ENCODE measurements around the gene NADK2. TPM values are rescaled to one million over a fixed set of nuclear protein-coding genes. Genes with fewer than 3 reads are reported as not detected.

Gene NADK2
- total and polyA plus RNA-seq, 9 of the 15 experiments (the other 6 are each of a cell fraction or from before 2014, with no cell fraction given) = 10.6 to 41.0 (median 24.0) TPM

DNA sequence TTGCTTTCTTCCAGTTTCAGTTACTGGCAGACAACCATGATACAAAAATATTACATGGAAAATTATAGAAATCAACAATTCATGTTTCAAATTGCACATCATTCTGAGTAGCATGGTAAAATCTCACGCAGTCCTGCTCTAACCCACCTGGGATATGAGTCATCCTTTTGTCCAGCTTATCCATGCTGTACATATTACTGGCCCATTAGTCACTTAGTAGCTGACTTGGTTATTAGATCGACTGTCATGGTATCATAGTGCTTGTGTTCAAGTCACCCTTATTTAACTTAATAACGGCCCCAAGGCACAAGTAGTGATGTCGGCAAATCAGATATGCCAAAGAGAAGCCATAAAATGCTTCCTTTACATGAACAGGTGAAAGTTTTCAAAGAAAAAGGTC lies 41.2 kb downstream of the NADK2 start (continued):
- TF ChIP-seq NR2C2 (CRISPR knock-in tag; IDR thresholded peaks at IDR 0.05) (no peak), NR2C2 (tag; IDR thresholded peaks at IDR 0.05) (no peak), NCOA1 (IDR thresholded peaks at IDR 0.05; ENCODE audit: low read depth) (no peak), ZFX (CRISPR knock-in tag; IDR thresholded peaks at IDR 0.05) (no peak), NR2F6 (CRISPR knock-in tag; IDR thresholded peaks at IDR 0.05) (no peak), CBFA2T3 (IDR thresholded peaks at IDR 0.05) (peak; percentile 39; the same call in 1 of the 2 replicates), DIDO1 (tag; IDR thresholded peaks at IDR 0.05; ENCODE audit: low read depth) (no peak), EWSR1 (IDR thresholded peaks at IDR 0.05; ENCODE audit: borderline replicate concordance, low read depth, partially characterized antibody) (no peak), FOSL1 (tag; conservative IDR thresholded peaks at IDR 0.05) (peak; percentile 47), MAFF (IDR thresholded peaks at IDR 0.05; ENCODE audit: low read length) (no peak), ZNF408 (CRISPR knock-in tag; IDR thresholded peaks at IDR 0.05; ENCODE audit: low read depth) (no peak), PTBP1 (IDR thresholded peaks at IDR 0.05; ENCODE audit: low read depth, low read length) (no peak), GTF2F1 (IDR thresholded peaks at IDR 0.05; ENCODE audit: low read depth, low read length) (no peak), CCAR2 (IDR thresholded peaks at IDR 0.05; ENCODE audit: low read depth, low read length) (no peak), ESRRA (IDR thresholded peaks at IDR 0.05; ENCODE audit: borderline replicate concordance, low read depth) (no peak)
- TF ChIP-seq, protein P1, sequence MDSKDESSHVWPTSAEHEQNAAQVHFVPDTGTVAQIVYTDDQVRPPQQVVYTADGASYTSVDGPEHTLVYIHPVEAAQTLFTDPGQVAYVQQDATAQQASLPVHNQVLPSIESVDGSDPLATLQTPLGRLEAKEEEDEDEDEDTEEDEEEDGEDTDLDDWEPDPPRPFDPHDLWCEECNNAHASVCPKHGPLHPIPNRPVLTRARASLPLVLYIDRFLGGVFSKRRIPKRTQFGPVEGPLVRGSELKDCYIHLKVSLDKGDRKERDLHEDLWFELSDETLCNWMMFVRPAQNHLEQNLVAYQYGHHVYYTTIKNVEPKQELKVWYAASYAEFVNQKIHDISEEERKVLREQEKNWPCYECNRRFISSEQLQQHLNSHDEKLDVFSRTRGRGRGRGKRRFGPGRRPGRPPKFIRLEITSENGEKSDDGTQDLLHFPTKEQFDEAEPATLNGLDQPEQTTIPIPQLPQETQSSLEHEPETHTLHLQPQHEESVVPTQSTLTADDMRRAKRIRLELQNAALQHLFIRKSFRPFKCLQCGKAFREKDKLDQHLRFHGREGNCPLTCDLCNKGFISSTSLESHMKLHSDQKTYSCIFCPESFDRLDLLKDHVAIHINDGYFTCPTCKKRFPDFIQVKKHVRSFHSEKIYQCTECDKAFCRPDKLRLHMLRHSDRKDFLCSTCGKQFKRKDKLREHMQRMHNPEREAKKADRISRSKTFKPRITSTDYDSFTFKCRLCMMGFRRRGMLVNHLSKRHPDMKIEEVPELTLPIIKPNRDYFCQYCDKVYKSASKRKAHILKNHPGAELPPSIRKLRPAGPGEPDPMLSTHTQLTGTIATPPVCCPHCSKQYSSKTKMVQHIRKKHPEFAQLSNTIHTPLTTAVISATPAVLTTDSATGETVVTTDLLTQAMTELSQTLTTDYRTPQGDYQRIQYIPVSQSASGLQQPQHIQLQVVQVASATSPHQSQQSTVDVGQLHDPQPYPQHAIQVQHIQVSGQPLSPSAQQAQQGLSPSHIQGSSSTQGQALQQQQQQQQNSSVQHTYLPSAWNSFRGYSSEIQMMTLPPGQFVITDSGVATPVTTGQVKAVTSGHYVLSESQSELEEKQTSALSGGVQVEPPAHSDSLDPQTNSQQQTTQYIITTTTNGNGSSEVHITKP (IDR thresholded peaks at IDR 0.05; ENCODE audit: partially characterized antibody) = no peak
- TF ChIP-seq, protein P2, sequence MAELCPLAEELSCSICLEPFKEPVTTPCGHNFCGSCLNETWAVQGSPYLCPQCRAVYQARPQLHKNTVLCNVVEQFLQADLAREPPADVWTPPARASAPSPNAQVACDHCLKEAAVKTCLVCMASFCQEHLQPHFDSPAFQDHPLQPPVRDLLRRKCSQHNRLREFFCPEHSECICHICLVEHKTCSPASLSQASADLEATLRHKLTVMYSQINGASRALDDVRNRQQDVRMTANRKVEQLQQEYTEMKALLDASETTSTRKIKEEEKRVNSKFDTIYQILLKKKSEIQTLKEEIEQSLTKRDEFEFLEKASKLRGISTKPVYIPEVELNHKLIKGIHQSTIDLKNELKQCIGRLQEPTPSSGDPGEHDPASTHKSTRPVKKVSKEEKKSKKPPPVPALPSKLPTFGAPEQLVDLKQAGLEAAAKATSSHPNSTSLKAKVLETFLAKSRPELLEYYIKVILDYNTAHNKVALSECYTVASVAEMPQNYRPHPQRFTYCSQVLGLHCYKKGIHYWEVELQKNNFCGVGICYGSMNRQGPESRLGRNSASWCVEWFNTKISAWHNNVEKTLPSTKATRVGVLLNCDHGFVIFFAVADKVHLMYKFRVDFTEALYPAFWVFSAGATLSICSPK (IDR thresholded peaks at IDR 0.05; ENCODE audit: borderline replicate concordance) = no peak
- TF ChIP-seq, protein P3, sequence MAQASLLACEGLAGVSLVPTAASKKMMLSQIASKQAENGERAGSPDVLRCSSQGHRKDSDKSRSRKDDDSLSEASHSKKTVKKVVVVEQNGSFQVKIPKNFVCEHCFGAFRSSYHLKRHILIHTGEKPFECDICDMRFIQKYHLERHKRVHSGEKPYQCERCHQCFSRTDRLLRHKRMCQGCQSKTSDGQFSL (CRISPR knock-in tag; IDR thresholded peaks at IDR 0.05) = no peak
- TF ChIP-seq, protein P3 (tag; IDR thresholded peaks at IDR 0.05) = no peak
- TF ChIP-seq, protein P4, sequence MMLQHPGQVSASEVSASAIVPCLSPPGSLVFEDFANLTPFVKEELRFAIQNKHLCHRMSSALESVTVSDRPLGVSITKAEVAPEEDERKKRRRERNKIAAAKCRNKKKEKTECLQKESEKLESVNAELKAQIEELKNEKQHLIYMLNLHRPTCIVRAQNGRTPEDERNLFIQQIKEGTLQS (IDR thresholded peaks at IDR 0.05) = peak; percentile 72
- TF ChIP-seq, protein P4 (CRISPR knock-in tag; conservative IDR thresholded peaks at IDR 0.05) = no peak
- TF ChIP-seq, protein P5, sequence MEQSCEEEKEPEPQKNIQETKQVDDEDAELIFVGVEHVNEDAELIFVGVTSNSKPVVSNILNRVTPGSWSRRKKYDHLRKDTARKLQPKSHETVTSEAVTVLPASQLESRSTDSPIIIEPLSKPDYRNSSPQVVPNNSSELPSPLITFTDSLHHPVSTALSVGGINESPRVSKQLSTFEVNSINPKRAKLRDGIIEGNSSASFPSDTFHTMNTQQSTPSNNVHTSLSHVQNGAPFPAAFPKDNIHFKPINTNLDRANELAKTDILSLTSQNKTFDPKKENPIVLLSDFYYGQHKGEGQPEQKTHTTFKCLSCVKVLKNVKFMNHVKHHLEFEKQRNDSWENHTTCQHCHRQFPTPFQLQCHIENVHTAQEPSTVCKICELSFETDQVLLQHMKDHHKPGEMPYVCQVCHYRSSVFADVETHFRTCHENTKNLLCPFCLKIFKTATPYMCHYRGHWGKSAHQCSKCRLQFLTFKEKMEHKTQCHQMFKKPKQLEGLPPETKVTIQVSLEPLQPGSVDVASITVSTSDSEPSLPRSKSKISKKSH (CRISPR knock-in tag; IDR thresholded peaks at IDR 0.05) = no peak

Measured in K562 (cell line).